Measurements from ENCODE around the gene LIN28B. TPM values are rescaled to one million over a fixed set of nuclear protein-coding genes. Genes with fewer than 3 reads are reported as not detected.
"Not testable (repeated sequence)": the region's sequence is repeated elsewhere in the genome, so short reads cannot be mapped to it uniquely, and the experiment has no call there.

The LIN28B gene
- total RNA-seq, 1 donor from 2014 or later, result not detected

- Histone ChIP-seq H3K4me3 (no peak overlapping the region), H3K9me3 (no peaks in the 10 kb centered on the region), H3K36me3 (no peaks in the 10 kb centered on the region), H3K4me1 (no peaks in the 10 kb centered on the region), H3K27ac (no peak overlapping the region), H3K27me3 (no peaks in the 10 kb centered on the region)
- DNase-seq (ENCODE audit: low spot score in 2 of 2), result no peak
- TF ChIP-seq, protein P1, sequence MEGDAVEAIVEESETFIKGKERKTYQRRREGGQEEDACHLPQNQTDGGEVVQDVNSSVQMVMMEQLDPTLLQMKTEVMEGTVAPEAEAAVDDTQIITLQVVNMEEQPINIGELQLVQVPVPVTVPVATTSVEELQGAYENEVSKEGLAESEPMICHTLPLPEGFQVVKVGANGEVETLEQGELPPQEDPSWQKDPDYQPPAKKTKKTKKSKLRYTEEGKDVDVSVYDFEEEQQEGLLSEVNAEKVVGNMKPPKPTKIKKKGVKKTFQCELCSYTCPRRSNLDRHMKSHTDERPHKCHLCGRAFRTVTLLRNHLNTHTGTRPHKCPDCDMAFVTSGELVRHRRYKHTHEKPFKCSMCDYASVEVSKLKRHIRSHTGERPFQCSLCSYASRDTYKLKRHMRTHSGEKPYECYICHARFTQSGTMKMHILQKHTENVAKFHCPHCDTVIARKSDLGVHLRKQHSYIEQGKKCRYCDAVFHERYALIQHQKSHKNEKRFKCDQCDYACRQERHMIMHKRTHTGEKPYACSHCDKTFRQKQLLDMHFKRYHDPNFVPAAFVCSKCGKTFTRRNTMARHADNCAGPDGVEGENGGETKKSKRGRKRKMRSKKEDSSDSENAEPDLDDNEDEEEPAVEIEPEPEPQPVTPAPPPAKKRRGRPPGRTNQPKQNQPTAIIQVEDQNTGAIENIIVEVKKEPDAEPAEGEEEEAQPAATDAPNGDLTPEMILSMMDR (IDR thresholded peaks at IDR 0.05), result no peak
- intact Hi-C loops (cut with DNase I), result no loop called here
Observed at GRCh38 chr6:104995989-104996617, 39.2 kb downstream of the LIN28B start.

GRCh38 chr6:105001063-105001462, 44.2 kb downstream of the LIN28B start:
- no peak overlapping the region for H3K4me3 ChIP-seq
- TF ChIP-seq, protein P1 (IDR thresholded peaks at IDR 0.05), result no peak
- H3K9me3 ChIP-seq, result no peaks in the 10 kb centered on the region
- no peak for DNase-seq (ENCODE audit: low spot score in 2 of 2)
- H3K4me1 ChIP-seq, result no peaks in the 10 kb centered on the region
- no peaks in the 10 kb centered on the region for H3K36me3 ChIP-seq
- intact Hi-C loops (cut with DNase I), result no loop called here
- H3K27ac ChIP-seq, result no peak overlapping the region
- no peaks in the 10 kb centered on the region for H3K27me3 ChIP-seq

GRCh38 chr6:105001906-105002305, 45.0 kb downstream of the LIN28B start:
- TF ChIP-seq, protein P1 (IDR thresholded peaks at IDR 0.05), result no peak
- Histone ChIP-seq H3K27me3 (no peaks in the 10 kb centered on the region), H3K36me3 (no peaks in the 10 kb centered on the region), H3K27ac (no peak overlapping the region), H3K4me1 (no peaks in the 10 kb centered on the region), H3K9me3 (no peaks in the 10 kb centered on the region), H3K4me3 (no peak overlapping the region)
- intact Hi-C loops (cut with DNase I), result no loop called here
- DNase-seq (ENCODE audit: low spot score in 2 of 2), result no peak

- Histone ChIP-seq H3K4me3 (no peak overlapping the region), H3K27me3 (no peaks in the 10 kb centered on the region), H3K9me3 (no peaks in the 10 kb centered on the region), H3K4me1 (no peaks in the 10 kb centered on the region), H3K36me3 (no peaks in the 10 kb centered on the region), H3K27ac (no peak overlapping the region)
- TF ChIP-seq, protein P1 (IDR thresholded peaks at IDR 0.05), result no peak
- intact Hi-C loops (cut with DNase I), result no loop called here
- no peak for DNase-seq (ENCODE audit: low spot score in 2 of 2)
Observed at GRCh38 chr6:105005451-105005850, 48.5 kb downstream of the LIN28B start.

GRCh38 chr6:105013459-105013858, 56.6 kb downstream of the LIN28B start:
- H3K36me3 ChIP-seq; intact Hi-C loops (cut with DNase I); DNase-seq (ENCODE audit: low spot score in 2 of 2); H3K27ac ChIP-seq; H3K27me3 ChIP-seq; H3K9me3 ChIP-seq; H3K4me3 ChIP-seq; H3K4me1 ChIP-seq: not testable (repeated sequence)

- Histone ChIP-seq H3K4me1 (no peaks in the 10 kb centered on the region), H3K27ac (no peak overlapping the region), H3K9me3 (no peaks in the 10 kb centered on the region), H3K36me3 (no peaks in the 10 kb centered on the region), H3K4me3 (no peak overlapping the region), H3K27me3 (no peaks in the 10 kb centered on the region)
- no peak for DNase-seq (ENCODE audit: low spot score in 2 of 2)
- intact Hi-C loops (cut with DNase I), result no loop called here
- TF ChIP-seq, protein P1 (IDR thresholded peaks at IDR 0.05), result no peak
Observed at GRCh38 chr6:105014448-105014847, 57.5 kb downstream of the LIN28B start.
